PC-3 (cell line): ENCODE results near the gene SCYGR7. TPM values are rescaled to one million over a fixed set of nuclear protein-coding genes. Genes with fewer than 3 reads are reported as not detected.

Experiments
- ATAC-seq: fragments of 200-7000 bp; cut with Tn5 transposase; 2 replicates; pipeline ENCODE4 v1.9.1; 2020; ENCODE audit warnings: mild to moderate bottlenecking, moderate library complexity
- BruUV-seq: library from RNA; stranded (reverse); fragments of 400-500 nt; replicated peaks from 2 replicates; lab custom pipeline; 2021; lab: Mats Ljungman, UMichigan
- CTCF ChIA-PET: fragments of 300-600 bp; sonication (Branson Sonifier 250); formaldehyde crosslinking; loops from one replicate; lab custom pipeline; 2022; ENCODE audit warnings: antibody characterized with exemption; lab: Charles Lee
- POLR2A ChIA-PET: fragments of 300-600 bp; sonication (Branson Sonifier 250); formaldehyde crosslinking; loops from one replicate; lab custom pipeline; 2022; ENCODE audit warnings: antibody characterized with exemption; ENCODE audit not compliant: unreplicated experiment; lab: Charles Lee
- DNase-seq: peaks from one replicate; pipeline ENCODE4 v3.0.0-alpha.2; 2015
- H2AFZ ChIP-seq: fragments of 300-600 bp; sonication (generic); 2 replicates; pipeline ENCODE4 v1.6.0; 2016; ENCODE audit warnings: antibody characterized with exemption, low read length
- H3F3A ChIP-seq: fragments of 300-600 bp; sonication (generic); one replicate; pipeline ENCODE4 v1.6.0; 2017; ENCODE audit warnings: antibody characterized with exemption, low read length, control low read depth, mild to moderate bottlenecking; ENCODE audit not compliant: unreplicated experiment
- H3K27ac ChIP-seq: fragments of 300-600 bp; sonication (generic); 2 replicates; pipeline ENCODE4 v1.5.1; 2016; ENCODE audit warnings: mild to moderate bottlenecking, low read length
- H3K27me3 ChIP-seq: fragments of 300-600 bp; sonication (generic); 2 replicates; pipeline ENCODE4 v1.6.1; 2016; ENCODE audit warnings: low read length, mixed read lengths
- H3K36me3 ChIP-seq: fragments of 300-600 bp; sonication (generic); 2 replicates; pipeline ENCODE4 v1.6.1; 2016; ENCODE audit warnings: low read depth, mixed run types, low read length, mixed read lengths
- H3K4me1 ChIP-seq: fragments of 300-600 bp; sonication (generic); 2 replicates; pipeline ENCODE4 v1.5.1; 2016; ENCODE audit warnings: low read length; ENCODE audit not compliant: insufficient read depth
- H3K4me2 ChIP-seq: fragments of 300-600 bp; sonication (generic); 2 replicates; pipeline ENCODE4 v1.6.0; 2016; ENCODE audit warnings: low read length
- H3K4me3 ChIP-seq: fragments of 300-600 bp; sonication (generic); 2 replicates; pipeline ENCODE4 v1.5.1; 2016; ENCODE audit warnings: mild to moderate bottlenecking, low read length, mixed read lengths
- H3K79me2 ChIP-seq: fragments of 300-600 bp; sonication (generic); 2 replicates; pipeline ENCODE4 v1.6.1; 2017; ENCODE audit warnings: low read length, mixed read lengths
- H3K9ac ChIP-seq: fragments of 300-600 bp; sonication (generic); 2 replicates; pipeline ENCODE4 v1.6.0; 2016; ENCODE audit warnings: mild to moderate bottlenecking, low read length
- H3K9me2 ChIP-seq: fragments of 300-600 bp; sonication (generic); replicated peaks from 2 replicates; pipeline ENCODE4 v1.6.1; 2016; ENCODE audit warnings: mixed run types, low read length, mixed read lengths
- H3K9me3 ChIP-seq: fragments of 300-600 bp; sonication (generic); 2 replicates; pipeline ENCODE4 v1.6.1; 2016; ENCODE audit warnings: low read length, mixed read lengths
- H4K20me1 ChIP-seq: fragments of 300-600 bp; sonication (generic); 2 replicates; pipeline ENCODE4 v1.6.1; 2016; ENCODE audit warnings: low read length, mixed read lengths
- CTCF ChIP-seq: fragments of 300-600 bp; sonication (generic); conservative IDR thresholded peaks from 2 replicates; pipeline ENCODE4 v1.5.1; 2017; ENCODE audit warnings: antibody characterized with exemption, low read depth, mild to moderate bottlenecking, low read length
- EZH2 ChIP-seq: fragments of 300-600 bp; sonication (generic); IDR thresholded peaks from one replicate; pipeline ENCODE4 v1.6.1; 2017; ENCODE audit warnings: antibody characterized with exemption, mild to moderate bottlenecking, low read length; ENCODE audit not compliant: unreplicated experiment
- EZH2phosphoT487 ChIP-seq: fragments of 300-600 bp; sonication (generic); IDR thresholded peaks from 2 replicates; pipeline ENCODE4 v1.6.1; 2018; ENCODE audit warnings: mild to moderate bottlenecking, antibody characterized with exemption, low read length, borderline replicate concordance
- intact Hi-C: fragments of 100-400 bp; cut with micrococcal nuclease; formaldehyde crosslinking; loops from 2 replicates; pipeline ENCODE4 v1.9.0; 2023
- total RNA-seq: library from RNA; depleted of rRNA; stranded (reverse); fragments of >200 nt; gene quantifications from 2 replicates; pipeline ENCODE4 v1.2.3, GENCODE V29; 2014

SCYGR7 gene
- total RNA-seq, 1 experiment from 2014 or later = not detected

- TF ChIP-seq CTCF = no peak
- no peak for TF ChIP-seq EZH2
- Histone ChIP-seq H3K4me3 (no peak overlapping the region), H3K9ac (no peak overlapping the region), H3K36me3 (no peaks in the 10 kb centered on the region), H4K20me1 (no peaks in the 10 kb centered on the region), H3K27me3 (no peaks in the 10 kb centered on the region), H3K9me2 (no peaks in the 10 kb centered on the region), H3K4me2 (no peak overlapping the region), H3K9me3 (no peaks in the 10 kb centered on the region), H3F3A (no peaks in the 10 kb centered on the region), H3K27ac (no peak overlapping the region), H2AFZ (no peak overlapping the region), H3K79me2 (no peaks in the 10 kb centered on the region), H3K4me1 (no peaks in the 10 kb centered on the region)
- ATAC-seq (no peak), DNase-seq (no peak)
- intact Hi-C loops = no loop called here
- CTCF ChIA-PET = no interaction called here
- POLR2A ChIA-PET = no interaction called here
- BruUV-seq = no TSS peak
These were observed 31.4 kb downstream of the SCYGR7 start for GRCh38 chr2:227759411-227760118.

GRCh38 chr2:227761740-227762476, 33.8 kb downstream of the SCYGR7 start:
- ChIA-PET CTCF (no interaction called here), POLR2A (no interaction called here)
- Histone ChIP-seq H3K27me3 (no peaks in the 10 kb centered on the region), H2AFZ (no peak overlapping the region), H3F3A (no peaks in the 10 kb centered on the region), H3K9me3 (no peaks in the 10 kb centered on the region), H3K9ac (no peak overlapping the region), H3K27ac (no peak overlapping the region), H3K4me3 (no peak overlapping the region), H3K4me2 (no peak overlapping the region), H3K4me1 (no peaks in the 10 kb centered on the region), H4K20me1 (no peaks in the 10 kb centered on the region), H3K79me2 (no peaks in the 10 kb centered on the region), H3K36me3 (no peaks in the 10 kb centered on the region), H3K9me2 (no peaks in the 10 kb centered on the region)
- intact Hi-C loops = no loop called here
- BruUV-seq = no TSS peak
- TF ChIP-seq EZH2phosphoT487 = no peak
- TF ChIP-seq CTCF = no peak
- no peak for TF ChIP-seq EZH2
- DNase-seq (no peak), ATAC-seq (no peak)
